ENCODE measurements around the gene TLR10.

The TLR10 gene

DNA sequence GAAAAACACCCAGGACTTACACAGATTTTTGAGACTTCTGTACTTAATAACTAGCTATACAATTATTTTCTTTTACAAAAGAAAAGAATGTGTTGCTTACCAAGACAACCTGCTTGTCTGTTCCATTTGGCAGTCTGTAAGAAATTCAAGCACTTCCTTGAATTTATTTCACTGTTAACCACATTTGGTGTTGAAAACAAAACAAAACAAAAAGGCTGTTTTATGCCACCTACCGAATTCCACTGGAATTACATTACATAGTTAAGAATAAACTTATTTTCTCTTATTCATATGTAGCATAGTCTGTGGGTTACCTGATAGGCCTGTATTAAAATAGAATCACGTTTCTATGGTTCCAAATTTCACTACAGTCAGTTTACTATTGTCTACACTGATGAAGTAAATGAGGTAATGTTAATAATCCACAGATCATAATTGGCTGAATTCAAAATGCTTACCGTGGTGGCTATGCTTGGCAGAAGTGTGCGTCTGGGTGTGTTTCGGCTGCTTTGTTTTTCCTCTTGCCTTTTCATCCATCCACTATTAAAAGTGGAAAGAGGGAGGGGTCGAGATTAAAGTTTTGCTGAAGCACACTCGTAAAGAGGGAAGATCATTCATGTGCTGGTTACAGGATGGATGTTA is 22.0 kb upstream of the TLR10 start, which contains the start of gene TLR1:
Gene TLR1, minus strand, starts transcription at position 138 of the 642 bp plus-strand sequence. CDS start 5,960 bp downstream, outside the sequence.
- H3K4me3 ChIP-seq (ENCODE audit: low read depth, low read length) = no peak within 1 kb of the TSS
- H3K36me3 ChIP-seq = no peaks in the 10 kb centered on the region
- no peaks in the 10 kb centered on the region for H3K9me3 ChIP-seq
- peak; percentile 55 for TF ChIP-seq CTCF (IDR thresholded peaks at IDR 0.05; ENCODE audit: low read depth, low read length)
- no peaks in the 10 kb centered on the region for H3K4me1 ChIP-seq
- no peak for DNase-seq
- no peaks in the 10 kb centered on the region for H3K27me3 ChIP-seq

GRCh38 chr4:38803833-38804653 is 21.3 kb upstream of the TLR10 start:
- no peak for DNase-seq

DNA sequence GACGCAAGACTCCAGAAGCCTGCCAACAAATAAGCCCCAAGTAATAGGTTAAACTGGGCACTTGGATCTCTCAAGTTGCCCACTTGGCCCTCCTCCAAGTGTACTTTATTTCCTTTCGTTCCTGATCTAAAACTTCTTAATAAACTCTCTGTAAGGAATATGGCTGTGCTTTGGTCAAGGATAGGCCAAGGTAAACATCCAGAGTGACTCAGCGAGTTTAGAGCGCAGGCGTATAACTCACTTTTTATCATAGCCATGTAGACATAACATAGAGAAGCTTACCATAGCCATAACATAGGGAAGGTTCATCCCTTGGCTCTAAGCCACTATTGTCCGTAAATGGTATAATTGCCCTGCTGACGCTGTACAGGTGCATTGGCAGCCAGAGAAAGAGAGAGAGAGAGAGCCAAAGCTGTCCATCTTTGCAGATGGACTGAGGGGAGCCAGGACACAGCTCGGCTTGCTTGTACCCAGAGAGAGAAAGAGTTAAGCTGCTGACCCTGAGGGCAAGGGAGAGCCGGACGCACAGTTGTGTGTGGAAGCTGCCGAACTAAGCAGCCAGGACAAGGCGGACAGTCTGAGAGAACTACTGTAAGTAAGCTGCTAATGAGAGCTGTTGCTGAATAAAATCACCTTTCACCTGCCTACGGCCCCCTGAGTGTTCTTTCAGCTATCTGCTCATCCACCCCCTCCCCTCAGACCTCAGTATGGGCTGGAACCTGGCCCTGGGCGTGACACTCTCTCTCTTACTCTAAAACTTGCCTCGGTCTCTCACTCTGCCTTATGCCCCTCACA is 20.0 kb upstream of the TLR10 start:
- no peaks in the 10 kb centered on the region for H3K4me1 ChIP-seq
- H3K27me3 ChIP-seq = peaks cover 3% of the 10 kb centered on the region; the same call in 1 of the 2 replicates
- no peak overlapping the region for H3K4me3 ChIP-seq (ENCODE audit: low read depth, low read length)
- no peak for TF ChIP-seq CTCF (IDR thresholded peaks at IDR 0.05; ENCODE audit: low read depth, low read length)
- H3K36me3 ChIP-seq = no peaks in the 10 kb centered on the region
- H3K9me3 ChIP-seq = no peaks in the 10 kb centered on the region
- no peak for DNase-seq

More at GRCh38 chr4:38803833-38804653, 21.3 kb upstream of the TLR10 start:
- no peaks in the 10 kb centered on the region for H3K9me3 ChIP-seq
- no peaks in the 10 kb centered on the region for H3K27me3 ChIP-seq
- no peak overlapping the region for H3K4me3 ChIP-seq (ENCODE audit: low read depth, low read length)
- TF ChIP-seq CTCF (IDR thresholded peaks at IDR 0.05; ENCODE audit: low read depth, low read length) = no peak
- H3K36me3 ChIP-seq = no peaks in the 10 kb centered on the region
- H3K4me1 ChIP-seq = no peaks in the 10 kb centered on the region

- Histone ChIP-seq H3K9me3 (no peaks in the 10 kb centered on the region), H3K27me3 (peaks cover 9% of the 10 kb centered on the region; the same call in 1 of the 2 replicates), H3K36me3 (no peaks in the 10 kb centered on the region), H3K4me1 (no peaks in the 10 kb centered on the region), H3K4me3 (ENCODE audit: low read depth, low read length) (no peak overlapping the region)
- no peak for TF ChIP-seq CTCF (IDR thresholded peaks at IDR 0.05; ENCODE audit: low read depth, low read length)
- DNase-seq = no peak
Measured at GRCh38 chr4:38800961-38801450, 18.2 kb upstream of the TLR10 start.

GRCh38 chr4:38800366-38800765 is 17.6 kb upstream of the TLR10 start:
- H3K4me1 ChIP-seq = no peaks in the 10 kb centered on the region
- no peaks in the 10 kb centered on the region for H3K36me3 ChIP-seq
- peaks cover 10% of the 10 kb centered on the region; the same call in 1 of the 2 replicates for H3K27me3 ChIP-seq
- H3K4me3 ChIP-seq (ENCODE audit: low read depth, low read length) = no peak overlapping the region
- no peak for TF ChIP-seq CTCF (IDR thresholded peaks at IDR 0.05; ENCODE audit: low read depth, low read length)
- DNase-seq = no peak
- no peaks in the 10 kb centered on the region for H3K9me3 ChIP-seq
